ENCODE data around the gene EVX2. TPM values are rescaled to one million over a fixed set of nuclear protein-coding genes. Genes with fewer than 3 reads are reported as not detected.

The EVX2 gene
- total and polyA plus RNA-seq, 9 of the 15 experiments (the other 6 are each of a cell fraction or from before 2014, with no cell fraction given) = not detected

DNA sequence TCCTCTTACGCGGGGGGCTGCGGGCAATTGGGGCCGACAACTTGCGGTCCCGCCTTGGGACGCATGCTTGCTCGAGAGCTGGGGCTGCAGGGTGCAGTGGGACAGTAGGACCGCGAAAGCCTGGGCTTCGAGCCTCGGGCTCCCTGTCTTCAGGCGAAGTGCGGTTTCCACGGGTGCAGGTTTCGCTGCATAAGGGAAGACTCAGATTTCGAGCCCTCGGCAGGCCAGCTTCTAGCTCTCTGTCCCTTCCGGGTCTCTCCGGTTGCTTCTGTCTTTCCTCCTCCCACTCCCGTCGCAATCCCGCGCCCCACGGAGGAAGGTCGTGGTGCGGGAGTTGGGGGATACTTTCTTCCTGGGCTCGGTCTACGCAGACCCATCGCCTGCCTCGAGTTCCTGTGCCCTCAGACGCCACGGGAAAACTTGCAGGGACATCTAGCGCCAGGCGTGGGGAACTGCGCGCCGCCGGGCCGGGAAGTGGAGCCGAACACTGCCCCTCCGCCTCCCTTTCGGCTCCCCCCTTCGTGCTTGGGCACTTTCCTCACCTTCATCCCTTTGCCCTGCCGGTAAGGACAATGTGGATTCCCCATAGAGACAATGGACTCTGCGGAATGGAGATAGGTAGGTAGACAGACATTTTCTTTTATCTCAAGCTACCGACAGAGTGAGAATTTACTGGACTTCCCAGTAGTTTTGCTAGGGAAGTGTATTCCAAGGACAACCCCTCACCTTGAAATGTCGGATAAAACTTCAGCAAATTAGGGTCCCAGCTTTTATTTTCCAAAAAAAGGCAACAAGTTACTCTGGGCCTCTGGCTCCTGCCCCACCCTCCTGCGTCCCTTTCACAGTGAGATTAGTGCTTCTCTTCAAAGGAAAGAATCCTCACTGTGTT lies 4.5 kb upstream of the EVX2 start:
- Histone ChIP-seq H3K79me2 (ENCODE audit: control insufficient read depth, insufficient read depth, low read length) (no peaks in the 10 kb centered on the region), H3K4me2 (ENCODE audit: insufficient read depth, low read length) (peak overlapping the region; percentile 30; the same call in 1 of the 2 replicates), H3K9me1 (ENCODE audit: control insufficient read depth, insufficient read depth, low read length) (no peaks in the 10 kb centered on the region), H3K4me1 (replicated peaks in 1 of 2; ENCODE audit: control insufficient read depth in 2 of 2, insufficient read depth in 2 of 2, low read length in 2 of 2) (peaks cover 0 to 29% of the 10 kb centered on the region in 2 experiments; a peak in 2 of 5 replicates), H3K9ac (ENCODE audit: insufficient read depth in 1 of 2, low read depth in 2 of 2, low read length in 2 of 2) (0 out of 4 replicates have a peak overlapping the region, but pooled peaks of 1 of the 2 experiments have one; percentile 31), H3K9me3 (replicated peaks; ENCODE audit: control insufficient read depth, insufficient read depth, low read depth, low read length) (no peaks in the 10 kb centered on the region; the same call in 1 of the 2 replicates), H2AFZ (ENCODE audit: low read depth, low read length) (peak overlapping the region; percentile 72), H3K36me3 (ENCODE audit: control insufficient read depth, insufficient read depth, low read length) (no peaks in the 10 kb centered on the region), H3K27me3 (ENCODE audit: control insufficient read depth in 2 of 2, insufficient read depth in 2 of 2, low read length in 2 of 2) (peaks cover 70 to 86% of the 10 kb centered on the region in 2 experiments), H3K4me3 (no peak overlapping the region), H3K27ac (ENCODE audit: extremely low read depth, low read depth, low read length) (no peak overlapping the region), H4K20me1 (replicated peaks; ENCODE audit: control insufficient read depth, insufficient read depth, low read length) (peaks cover 5% of the 10 kb centered on the region; the same call in 1 of the 2 replicates)
- DNase-seq (ENCODE audit: extremely low read depth in 1 of 4, low spot score in 3 of 4) (peak; percentile 39 to 71 (median 56)), ATAC-seq (peak; percentile 93), FAIRE-seq (no peak)
- WGBS (ENCODE audit: insufficient coverage, low coverage, missing lambda C conversion rate) = 15% methylated on average over 48 of the region's 49 CpGs
- ChIA-PET POLR2A (interaction anchor here (0.6 kb wide), 1 partner anchor 162 kb away, joined by 3 read pairs; no protein-coding TSS in a partner anchor), CTCF (ENCODE audit: low intra/inter-chr PET ratio) (interaction anchor here (1.0 to 1.5 kb wide), 4 partner anchors 10 to 722 kb away, joined by 3 to 8 read pairs (median 4); no protein-coding TSS in a partner anchor)
- in situ Hi-C loops (cut with MboI) (loop anchor here (10.0 to 25.0 kb wide), 2 partner anchors 663 to 1051 kb away; no protein-coding TSS in a partner anchor), intact Hi-C loops (cut with micrococcal nuclease) (no loop called here)
- BruUV-seq (replicated peaks) = no TSS peak
- TF ChIP-seq, protein P1, sequence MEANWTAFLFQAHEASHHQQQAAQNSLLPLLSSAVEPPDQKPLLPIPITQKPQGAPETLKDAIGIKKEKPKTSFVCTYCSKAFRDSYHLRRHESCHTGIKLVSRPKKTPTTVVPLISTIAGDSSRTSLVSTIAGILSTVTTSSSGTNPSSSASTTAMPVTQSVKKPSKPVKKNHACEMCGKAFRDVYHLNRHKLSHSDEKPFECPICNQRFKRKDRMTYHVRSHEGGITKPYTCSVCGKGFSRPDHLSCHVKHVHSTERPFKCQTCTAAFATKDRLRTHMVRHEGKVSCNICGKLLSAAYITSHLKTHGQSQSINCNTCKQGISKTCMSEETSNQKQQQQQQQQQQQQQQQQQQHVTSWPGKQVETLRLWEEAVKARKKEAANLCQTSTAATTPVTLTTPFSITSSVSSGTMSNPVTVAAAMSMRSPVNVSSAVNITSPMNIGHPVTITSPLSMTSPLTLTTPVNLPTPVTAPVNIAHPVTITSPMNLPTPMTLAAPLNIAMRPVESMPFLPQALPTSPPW (CRISPR knock-in tag; IDR thresholded peaks at IDR 0.05) = peak; percentile 35; the same call in 1 of the 2 replicates
- TF ChIP-seq, protein P2, sequence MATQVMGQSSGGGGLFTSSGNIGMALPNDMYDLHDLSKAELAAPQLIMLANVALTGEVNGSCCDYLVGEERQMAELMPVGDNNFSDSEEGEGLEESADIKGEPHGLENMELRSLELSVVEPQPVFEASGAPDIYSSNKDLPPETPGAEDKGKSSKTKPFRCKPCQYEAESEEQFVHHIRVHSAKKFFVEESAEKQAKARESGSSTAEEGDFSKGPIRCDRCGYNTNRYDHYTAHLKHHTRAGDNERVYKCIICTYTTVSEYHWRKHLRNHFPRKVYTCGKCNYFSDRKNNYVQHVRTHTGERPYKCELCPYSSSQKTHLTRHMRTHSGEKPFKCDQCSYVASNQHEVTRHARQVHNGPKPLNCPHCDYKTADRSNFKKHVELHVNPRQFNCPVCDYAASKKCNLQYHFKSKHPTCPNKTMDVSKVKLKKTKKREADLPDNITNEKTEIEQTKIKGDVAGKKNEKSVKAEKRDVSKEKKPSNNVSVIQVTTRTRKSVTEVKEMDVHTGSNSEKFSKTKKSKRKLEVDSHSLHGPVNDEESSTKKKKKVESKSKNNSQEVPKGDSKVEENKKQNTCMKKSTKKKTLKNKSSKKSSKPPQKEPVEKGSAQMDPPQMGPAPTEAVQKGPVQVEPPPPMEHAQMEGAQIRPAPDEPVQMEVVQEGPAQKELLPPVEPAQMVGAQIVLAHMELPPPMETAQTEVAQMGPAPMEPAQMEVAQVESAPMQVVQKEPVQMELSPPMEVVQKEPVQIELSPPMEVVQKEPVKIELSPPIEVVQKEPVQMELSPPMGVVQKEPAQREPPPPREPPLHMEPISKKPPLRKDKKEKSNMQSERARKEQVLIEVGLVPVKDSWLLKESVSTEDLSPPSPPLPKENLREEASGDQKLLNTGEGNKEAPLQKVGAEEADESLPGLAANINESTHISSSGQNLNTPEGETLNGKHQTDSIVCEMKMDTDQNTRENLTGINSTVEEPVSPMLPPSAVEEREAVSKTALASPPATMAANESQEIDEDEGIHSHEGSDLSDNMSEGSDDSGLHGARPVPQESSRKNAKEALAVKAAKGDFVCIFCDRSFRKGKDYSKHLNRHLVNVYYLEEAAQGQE (IDR thresholded peaks at IDR 0.05; ENCODE audit: borderline replicate concordance) = peak; percentile 55; the same call in 1 of the 2 replicates
- TF ChIP-seq, protein P2 (CRISPR knock-in tag; IDR thresholded peaks at IDR 0.05; ENCODE audit: low read depth) = no peak
- TF ChIP-seq, protein P3, sequence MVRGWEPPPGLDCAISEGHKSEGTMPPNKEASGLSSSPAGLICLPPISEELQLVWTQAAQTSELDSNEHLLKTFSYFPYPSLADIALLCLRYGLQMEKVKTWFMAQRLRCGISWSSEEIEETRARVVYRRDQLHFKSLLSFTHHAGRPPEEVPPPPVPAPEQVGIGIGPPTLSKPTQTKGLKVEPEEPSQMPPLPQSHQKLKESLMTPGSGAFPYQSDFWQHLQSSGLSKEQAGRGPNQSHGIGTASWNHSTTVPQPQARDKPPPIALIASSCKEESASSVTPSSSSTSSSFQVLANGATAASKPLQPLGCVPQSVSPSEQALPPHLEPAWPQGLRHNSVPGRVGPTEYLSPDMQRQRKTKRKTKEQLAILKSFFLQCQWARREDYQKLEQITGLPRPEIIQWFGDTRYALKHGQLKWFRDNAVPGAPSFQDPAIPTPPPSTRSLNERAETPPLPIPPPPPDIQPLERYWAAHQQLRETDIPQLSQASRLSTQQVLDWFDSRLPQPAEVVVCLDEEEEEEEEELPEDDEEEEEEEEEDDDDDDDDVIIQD (CRISPR knock-in tag; IDR thresholded peaks at IDR 0.05) = no peak
- peak; percentile 70; the same call in 1 of the 2 replicates for TF ChIP-seq EZH2 (IDR thresholded peaks at IDR 0.05; ENCODE audit: borderline replicate concordance, low read depth, low read length)
- peak; percentile 26; the same call in 1 of the 2 replicates for TF ChIP-seq RB1 (IDR thresholded peaks at IDR 0.05; ENCODE audit: low read depth)
